GM18909 (cell line): Measurements from ENCODE around the gene ONECUT2.

Source experiments
- ATAC-seq: cut with Tn5 transposase; IDR thresholded peaks from one replicate; pipeline ENCODE4 v1.9.1; 2021; ENCODE audit warnings: mild to moderate bottlenecking; ENCODE audit not compliant: unreplicated experiment, poor library complexity

The ONECUT2 gene

GRCh38 chr18:57443247-57443646, 8.1 kb downstream of the ONECUT2 start:
- ATAC-seq, result no peak

DNA sequence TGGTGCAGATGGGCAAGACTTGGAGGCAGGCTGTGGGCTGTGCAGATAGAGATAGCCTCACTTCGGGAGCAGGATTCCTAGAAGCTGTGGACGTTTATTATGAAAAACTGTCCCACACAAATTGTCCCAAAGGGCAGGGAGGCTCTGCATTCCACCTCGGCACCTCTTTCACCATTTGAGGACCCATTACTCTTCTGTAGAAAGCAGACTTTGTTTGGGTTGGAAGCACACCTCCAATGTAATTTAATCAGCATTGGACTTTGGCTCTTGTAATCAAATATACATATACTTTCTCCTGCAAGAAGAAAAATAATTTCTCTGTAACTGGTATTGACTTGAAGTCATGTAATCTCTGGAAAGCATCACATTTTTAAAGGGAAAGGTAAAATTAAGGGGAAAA, 8.5 kb downstream of the ONECUT2 start:
- ATAC-seq, result no peak

GRCh38 chr18:57444301-57444759, 9.2 kb downstream of the ONECUT2 start:
- no peak for ATAC-seq

DNA sequence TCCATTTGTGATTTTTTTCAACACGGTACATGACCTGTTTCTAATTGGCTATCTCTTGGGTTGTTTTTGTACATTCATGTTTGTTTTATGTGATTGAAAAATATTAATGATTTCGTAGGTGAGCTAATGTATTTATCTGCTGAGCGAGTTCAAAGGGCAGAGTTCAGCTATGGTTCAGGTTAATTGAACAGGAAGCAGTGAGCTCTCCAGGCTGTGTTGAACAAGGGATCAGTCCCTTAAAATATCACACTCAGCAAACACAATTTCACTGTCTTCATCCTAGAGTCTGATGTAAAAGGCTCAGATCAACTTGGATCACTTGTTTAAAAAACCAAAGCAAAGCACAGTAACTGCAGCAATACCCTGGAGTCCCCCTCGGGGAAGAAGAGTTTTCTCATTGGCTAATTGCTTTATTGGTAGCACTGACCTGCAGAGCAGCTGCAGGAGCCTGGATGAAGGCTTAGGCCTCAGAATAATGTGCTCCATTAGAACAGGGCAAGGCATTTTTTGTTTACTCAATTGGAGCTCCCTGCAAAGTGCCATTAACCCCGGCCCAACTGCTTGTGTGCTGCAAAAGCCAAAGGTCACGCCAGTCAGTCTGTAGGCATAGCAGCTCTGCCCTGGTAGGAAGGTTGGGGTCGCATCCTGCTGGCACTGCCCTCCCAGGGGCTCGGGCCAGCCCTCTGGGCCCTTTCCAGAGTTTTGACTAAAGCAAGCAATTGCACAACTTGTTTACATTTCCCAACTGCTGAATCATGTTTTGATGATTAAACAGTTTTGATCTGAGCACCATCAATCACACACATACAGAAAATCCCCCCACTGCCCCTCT, 10.5 kb downstream of the ONECUT2 start:
- no peak for ATAC-seq

DNA sequence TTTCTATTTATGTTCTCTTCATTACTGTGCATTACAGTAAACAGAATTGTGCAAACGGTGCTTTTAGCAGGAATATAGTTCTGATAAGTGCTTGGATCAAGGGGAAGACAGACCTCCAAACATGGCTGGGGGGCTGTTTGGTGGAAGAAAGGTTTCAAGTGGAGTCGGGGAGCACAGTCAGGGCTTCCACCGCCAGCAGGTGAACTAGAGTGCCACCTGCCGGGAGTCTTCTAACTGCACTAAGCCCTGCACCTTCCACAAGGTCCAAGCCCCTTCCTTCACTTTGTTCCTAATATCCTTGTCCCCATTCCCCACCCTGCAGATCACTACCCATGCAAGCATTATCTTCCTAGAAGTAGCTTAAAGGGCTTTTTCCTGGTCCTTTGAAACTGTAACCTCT, 11.1 kb downstream of the ONECUT2 start:
- ATAC-seq, result no peak

GRCh38 chr18:57447154-57447621, 12.0 kb downstream of the ONECUT2 start:
- no peak for ATAC-seq

- ATAC-seq, result no peak
These were observed 20.5 kb downstream of the ONECUT2 start for GRCh38 chr18:57455576-57456129.

GRCh38 chr18:57461652-57462269, 26.6 kb downstream of the ONECUT2 start:
- ATAC-seq, result no peak

DNA sequence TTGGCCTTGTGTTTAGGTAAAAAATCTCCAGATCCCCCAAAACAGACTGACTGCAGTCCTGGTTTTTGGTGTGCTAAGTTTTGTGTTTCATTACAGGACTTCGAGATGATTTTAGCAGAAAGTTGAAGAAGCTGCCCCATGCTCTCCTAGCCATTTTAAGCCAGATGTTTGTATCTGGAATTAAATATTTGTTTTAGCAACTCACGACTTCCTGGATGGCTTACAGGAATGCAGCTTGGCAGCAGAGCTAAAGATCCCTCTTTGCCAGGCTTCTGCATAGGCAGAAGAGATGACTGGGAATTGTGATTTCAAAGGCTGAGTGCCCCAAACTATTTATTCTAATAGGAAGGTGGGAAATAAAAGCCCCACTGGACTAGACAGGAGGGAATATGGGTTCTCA, 31.1 kb downstream of the ONECUT2 start:
- ATAC-seq, result no peak

- ATAC-seq, result no peak
These were observed 31.7 kb downstream of the ONECUT2 start for GRCh38 chr18:57466745-57467409.

- no peak for ATAC-seq
These were observed 34.7 kb downstream of the ONECUT2 start for GRCh38 chr18:57469884-57470283.

DNA sequence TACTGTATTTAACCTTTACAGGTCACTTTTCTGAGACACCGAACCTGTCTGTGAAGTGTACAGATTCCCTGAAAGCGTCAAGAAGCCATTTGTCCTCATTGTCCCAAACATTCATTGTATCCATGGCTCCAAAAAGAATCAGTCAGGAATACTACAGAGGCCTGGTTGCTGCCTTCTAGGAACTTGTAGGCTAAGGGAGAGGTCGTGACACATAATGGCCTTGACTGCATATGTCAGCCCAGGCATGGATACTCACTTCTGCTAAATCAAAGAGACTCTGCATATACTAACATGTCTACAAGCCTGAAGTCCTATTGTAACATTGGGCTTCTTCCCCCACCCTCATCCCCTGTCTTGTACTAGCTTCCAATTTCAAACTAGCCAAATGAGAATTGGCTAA, 40.2 kb downstream of the ONECUT2 start:
- no peak for ATAC-seq

DNA sequence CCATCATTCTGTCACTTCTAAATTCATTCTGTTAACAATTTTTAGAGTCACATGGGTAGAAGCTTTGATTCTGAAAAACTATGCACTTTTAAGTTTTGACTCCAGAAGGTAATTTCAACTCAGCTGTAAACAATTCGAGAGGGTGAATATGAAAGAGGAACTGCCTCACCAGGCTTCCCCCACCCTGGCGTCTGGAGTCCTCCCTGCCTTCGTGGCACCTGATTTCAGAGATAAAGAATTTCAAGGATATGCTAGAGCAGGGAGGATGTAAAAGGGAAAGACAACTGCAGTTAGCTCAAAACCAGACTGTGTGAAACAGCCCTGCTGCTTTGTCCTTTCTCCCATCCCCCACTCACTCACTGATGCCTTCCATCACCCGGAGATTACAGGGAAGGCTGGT, 40.7 kb downstream of the ONECUT2 start:
- ATAC-seq, result no peak

GRCh38 chr18:57480733-57481132, 45.6 kb downstream of the ONECUT2 start:
- no peak for ATAC-seq

- no peak for ATAC-seq
These were observed 62.5 kb downstream of the ONECUT2 start for GRCh38 chr18:57497372-57498294.

DNA sequence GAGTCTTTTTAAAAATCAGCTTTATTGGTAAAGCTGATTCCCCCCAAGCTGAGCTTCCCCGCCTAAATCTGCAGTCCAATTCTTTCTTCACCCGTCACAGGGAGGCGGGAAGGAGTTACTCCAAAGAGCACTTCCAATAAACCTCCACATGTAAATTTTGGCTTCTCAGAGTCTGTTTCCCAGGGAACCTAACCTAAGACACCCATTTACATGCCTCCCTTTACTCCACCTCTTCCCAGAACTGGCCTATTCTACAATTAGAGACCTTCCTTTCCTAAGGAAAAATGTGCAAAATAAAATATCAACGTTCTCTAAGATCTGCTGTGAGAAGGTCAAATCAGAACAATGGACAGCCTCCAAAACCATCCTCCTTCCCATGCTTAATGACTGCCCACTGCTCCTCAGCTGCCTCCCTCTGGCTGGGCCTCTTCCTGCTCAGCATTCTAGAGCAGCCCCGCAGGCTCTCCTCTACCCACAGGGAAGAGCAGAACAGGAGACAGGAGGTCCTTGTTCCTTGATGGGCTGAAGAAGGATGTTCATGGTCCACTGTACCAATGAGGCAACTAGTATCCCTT, 63.6 kb downstream of the ONECUT2 start:
- no peak for ATAC-seq

DNA sequence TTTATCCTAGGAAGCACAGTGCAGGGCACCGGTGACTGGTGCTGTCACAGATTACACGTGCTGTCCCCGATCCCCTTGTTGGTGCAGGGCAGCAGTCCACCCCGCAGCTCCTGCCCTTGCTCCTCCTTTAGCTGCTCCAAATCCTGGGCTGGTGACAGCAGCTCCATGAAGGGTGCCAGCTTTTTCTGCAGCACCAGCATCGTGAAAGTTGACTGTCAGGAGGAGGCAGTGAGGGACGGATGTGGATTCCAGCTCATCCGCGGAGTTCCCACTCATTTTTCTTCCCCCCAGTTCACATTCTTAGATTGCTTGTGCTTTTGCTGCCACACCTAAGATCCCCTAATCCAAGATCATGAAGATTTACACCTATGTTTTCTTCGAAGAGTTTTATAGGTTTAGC, 67.5 kb downstream of the ONECUT2 start:
- ATAC-seq, result no peak

GRCh38 chr18:57505231-57505630, 70.1 kb downstream of the ONECUT2 start:
- no peak for ATAC-seq

DNA sequence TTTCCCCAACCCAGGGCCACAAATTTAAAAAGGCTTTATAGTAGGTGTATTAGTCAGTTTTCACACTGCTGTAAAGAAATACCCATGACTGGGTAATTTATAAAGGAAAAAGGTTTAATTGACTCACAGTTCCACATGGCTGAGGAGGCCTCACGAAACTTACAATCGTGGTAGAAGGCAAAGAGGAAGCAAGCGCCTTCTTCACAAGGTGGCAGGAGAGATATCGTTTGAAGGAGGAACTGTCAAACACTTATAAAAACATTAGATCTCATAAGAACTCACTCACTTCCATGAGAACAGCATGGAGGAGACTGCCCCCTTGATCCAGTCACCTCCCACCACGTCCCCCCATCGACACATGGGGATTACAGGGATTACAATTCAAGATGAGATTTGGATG, 80.9 kb downstream of the ONECUT2 start:
- ATAC-seq, result no peak

DNA sequence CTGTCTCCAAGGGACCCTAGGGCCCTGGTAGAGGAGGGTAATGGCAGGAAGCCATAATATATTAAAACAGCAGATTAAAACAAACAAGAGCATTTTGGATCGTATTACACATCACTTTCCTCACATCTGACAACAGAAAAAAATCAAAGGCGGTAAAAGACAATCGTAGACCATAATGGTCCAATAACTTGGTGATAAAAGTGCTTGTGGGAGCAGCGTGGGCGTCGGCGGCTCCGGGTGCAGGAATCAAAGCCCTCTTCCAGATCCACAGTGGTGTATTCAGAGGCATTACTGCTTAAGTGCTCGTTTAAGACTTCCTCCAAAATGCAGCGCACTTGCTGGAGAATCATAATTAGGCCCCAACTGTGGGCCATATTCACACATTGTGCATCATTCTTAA, 83.4 kb downstream of the ONECUT2 start:
- ATAC-seq, result no peak
